Hepatic stellate cell (primary cell): ENCODE results near the gene DENND1A.

ENCODE experiments used
- DNase-seq: peaks from one replicate; pipeline ENCODE4 v3.0.0; 2011; ENCODE audit warnings: low spot score

DENND1A gene

GRCh38 chr9:123530244-123530643, 399.7 kb downstream of the DENND1A start:
- DNase-seq = no peak

- no peak for DNase-seq
These were observed 401.4 kb downstream of the DENND1A start for GRCh38 chr9:123528501-123528900.

- no peak for DNase-seq
These were observed 401.9 kb downstream of the DENND1A start for GRCh38 chr9:123527981-123528380.

- no peak for DNase-seq
These were observed 404.0 kb downstream of the DENND1A start for GRCh38 chr9:123525957-123526356.

GRCh38 chr9:123525424-123525823, 404.5 kb downstream of the DENND1A start:
- no peak for DNase-seq

GRCh38 chr9:123524866-123525265, 405.1 kb downstream of the DENND1A start:
- no peak for DNase-seq

GRCh38 chr9:123523845-123524244, 406.1 kb downstream of the DENND1A start:
- DNase-seq = no peak

GRCh38 chr9:123523001-123523400, 406.9 kb downstream of the DENND1A start:
- no peak for DNase-seq

- DNase-seq = no peak
These were observed 407.7 kb downstream of the DENND1A start for GRCh38 chr9:123522251-123522650.

- no peak for DNase-seq
These were observed 411.6 kb downstream of the DENND1A start for GRCh38 chr9:123518338-123518737.

- DNase-seq = no peak
These were observed 412.4 kb downstream of the DENND1A start for GRCh38 chr9:123517512-123517911.

GRCh38 chr9:123514766-123515165, 415.2 kb downstream of the DENND1A start:
- DNase-seq = no peak

- DNase-seq = no peak
These were observed 416.4 kb downstream of the DENND1A start for GRCh38 chr9:123513554-123513953.

- DNase-seq = no peak
These were observed 418.3 kb downstream of the DENND1A start for GRCh38 chr9:123511326-123512277.

- DNase-seq = no peak
These were observed 420.3 kb downstream of the DENND1A start for GRCh38 chr9:123509646-123510045.

- peak; percentile 25 for DNase-seq
These were observed 421.9 kb downstream of the DENND1A start for GRCh38 chr9:123508048-123508447.

GRCh38 chr9:123505496-123505895, 424.4 kb downstream of the DENND1A start:
- DNase-seq = no peak

- DNase-seq = no peak
These were observed 429.6 kb downstream of the DENND1A start for GRCh38 chr9:123500336-123500735.

- no peak for DNase-seq
These were observed 432.1 kb downstream of the DENND1A start for GRCh38 chr9:123497830-123498229.

- DNase-seq = no peak
These were observed 434.2 kb downstream of the DENND1A start for GRCh38 chr9:123495731-123496130.

- no peak for DNase-seq
These were observed 436.3 kb downstream of the DENND1A start for GRCh38 chr9:123493627-123494026.

GRCh38 chr9:123490688-123491087, 439.2 kb downstream of the DENND1A start:
- DNase-seq = no peak

- DNase-seq = no peak
These were observed 441.1 kb downstream of the DENND1A start for GRCh38 chr9:123488722-123489321.
